GM18498 (cell line): Measurements from ENCODE around the gene PCSK6.
"Not testable (repeated sequence)": the region's sequence is repeated elsewhere in the genome, so short reads cannot be mapped to it uniquely, and the experiment has no call there.

ENCODE experiments used
- ATAC-seq: cut with Tn5 transposase; IDR thresholded peaks from one replicate; pipeline ENCODE4 v1.9.1; 2021; ENCODE audit warnings: mild to moderate bottlenecking, moderate library complexity; ENCODE audit not compliant: unreplicated experiment

The PCSK6 gene

GRCh38 chr15:101293122-101293521, 196.4 kb downstream of the PCSK6 start:
- no peak for ATAC-seq

DNA sequence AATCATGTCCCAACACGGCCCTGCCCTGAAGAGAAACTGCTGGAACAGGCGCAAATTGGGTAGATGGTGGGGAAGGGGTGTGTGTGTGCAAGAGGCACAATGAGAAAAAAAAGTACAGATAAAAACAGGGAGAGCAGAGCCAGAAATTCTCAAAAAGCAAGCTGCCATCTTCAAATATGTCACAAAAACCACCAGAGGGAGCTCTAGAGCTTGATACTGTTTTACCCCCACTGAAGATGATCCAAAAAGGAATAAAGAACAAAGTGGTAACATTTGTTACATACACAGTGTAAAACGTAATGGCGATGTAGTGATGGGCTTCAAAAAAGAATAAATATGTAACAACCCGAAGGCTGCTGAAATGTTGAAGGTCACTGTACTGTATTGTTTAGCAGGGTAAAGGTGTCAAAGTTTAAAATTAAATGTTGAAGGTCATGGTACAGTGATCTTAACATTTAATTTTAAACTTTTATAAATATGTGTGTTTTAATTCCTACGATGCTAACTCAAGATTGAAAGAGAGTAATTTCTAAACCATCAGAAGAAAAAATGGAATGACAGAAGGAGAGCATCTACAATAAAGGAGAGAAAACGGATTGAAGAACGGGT, 200.5 kb downstream of the PCSK6 start:
- no peak for ATAC-seq

GRCh38 chr15:101287342-101287741, 202.2 kb downstream of the PCSK6 start:
- ATAC-seq, result not testable (repeated sequence)

DNA sequence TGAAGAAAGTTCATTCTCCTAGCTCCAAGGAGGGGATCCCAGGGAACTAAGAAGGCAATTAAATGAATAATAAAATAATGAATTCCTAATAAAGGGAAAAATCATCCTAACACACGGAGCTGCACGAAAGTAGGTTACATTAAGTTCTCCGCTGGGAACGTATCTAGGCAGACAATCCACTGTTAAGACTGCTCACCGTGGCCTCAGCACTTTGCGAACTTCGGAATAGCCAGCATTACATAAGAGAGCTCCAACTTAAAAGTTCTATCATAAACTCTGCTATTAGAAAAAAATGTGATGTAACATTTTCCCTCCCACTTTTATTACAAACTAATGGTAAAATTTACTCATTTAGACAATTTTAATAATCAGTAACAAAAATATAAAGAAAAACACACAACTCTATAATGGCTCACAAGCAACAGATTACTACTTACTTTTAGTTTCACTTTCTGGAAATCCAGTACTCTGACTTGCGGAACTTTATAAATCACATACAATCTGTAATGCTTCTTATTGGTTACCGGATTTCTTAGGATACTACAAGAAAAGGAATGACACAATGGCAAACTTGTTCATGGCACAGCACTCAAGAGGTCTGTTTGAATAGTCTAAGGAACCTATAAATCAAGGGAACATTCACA, 202.9 kb downstream of the PCSK6 start:
- ATAC-seq, result no peak

GRCh38 chr15:101283931-101284330, 205.6 kb downstream of the PCSK6 start:
- ATAC-seq, result no peak

GRCh38 chr15:101280007-101280406, 209.5 kb downstream of the PCSK6 start:
- ATAC-seq, result no peak

- ATAC-seq, result no peak
Measured at GRCh38 chr15:101277943-101278564, 211.5 kb downstream of the PCSK6 start.

GRCh38 chr15:101277038-101277822, 212.3 kb downstream of the PCSK6 start, which contains the start of gene SELENOS:
TSS of gene SELENOS (minus strand) at chr15:101277485. CDS start at chr15:101277417, 68 bp downstream.
- ATAC-seq, result peak; percentile 93

DNA sequence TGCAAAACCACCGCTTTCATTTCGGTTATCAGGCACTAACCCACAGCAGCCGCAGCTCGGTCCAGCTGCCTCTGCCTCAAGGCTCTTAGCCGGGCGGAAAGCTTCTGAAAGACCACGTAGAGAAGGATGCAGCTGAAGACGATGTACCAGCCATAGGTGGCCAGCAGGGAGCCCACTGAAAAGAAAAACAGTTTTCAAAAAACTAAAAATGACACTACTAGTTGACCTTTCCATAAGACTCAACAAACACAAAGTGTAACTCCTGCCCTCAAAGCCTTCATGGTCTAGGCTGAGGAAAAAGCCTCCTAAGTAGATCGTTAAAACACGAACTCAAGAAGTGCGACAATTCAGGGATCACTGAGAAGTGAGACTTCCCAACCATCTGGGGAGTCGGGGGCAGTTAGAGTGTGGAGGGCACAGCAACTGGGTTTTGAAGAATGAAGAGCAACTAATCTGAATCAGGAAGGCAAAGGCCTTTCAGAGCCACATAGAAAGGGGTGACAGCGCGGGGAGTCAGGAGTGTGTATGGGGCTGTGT, 212.9 kb downstream of the PCSK6 start:
- ATAC-seq, result peak; percentile 28

GRCh38 chr15:101275018-101275417, 214.5 kb downstream of the PCSK6 start:
- peak; percentile 39 for ATAC-seq

GRCh38 chr15:101273534-101273933, 216.0 kb downstream of the PCSK6 start:
- no peak for ATAC-seq

GRCh38 chr15:101272584-101272983, 216.9 kb downstream of the PCSK6 start:
- no peak for ATAC-seq

GRCh38 chr15:101269479-101270223, 219.9 kb downstream of the PCSK6 start:
- no peak for ATAC-seq

DNA sequence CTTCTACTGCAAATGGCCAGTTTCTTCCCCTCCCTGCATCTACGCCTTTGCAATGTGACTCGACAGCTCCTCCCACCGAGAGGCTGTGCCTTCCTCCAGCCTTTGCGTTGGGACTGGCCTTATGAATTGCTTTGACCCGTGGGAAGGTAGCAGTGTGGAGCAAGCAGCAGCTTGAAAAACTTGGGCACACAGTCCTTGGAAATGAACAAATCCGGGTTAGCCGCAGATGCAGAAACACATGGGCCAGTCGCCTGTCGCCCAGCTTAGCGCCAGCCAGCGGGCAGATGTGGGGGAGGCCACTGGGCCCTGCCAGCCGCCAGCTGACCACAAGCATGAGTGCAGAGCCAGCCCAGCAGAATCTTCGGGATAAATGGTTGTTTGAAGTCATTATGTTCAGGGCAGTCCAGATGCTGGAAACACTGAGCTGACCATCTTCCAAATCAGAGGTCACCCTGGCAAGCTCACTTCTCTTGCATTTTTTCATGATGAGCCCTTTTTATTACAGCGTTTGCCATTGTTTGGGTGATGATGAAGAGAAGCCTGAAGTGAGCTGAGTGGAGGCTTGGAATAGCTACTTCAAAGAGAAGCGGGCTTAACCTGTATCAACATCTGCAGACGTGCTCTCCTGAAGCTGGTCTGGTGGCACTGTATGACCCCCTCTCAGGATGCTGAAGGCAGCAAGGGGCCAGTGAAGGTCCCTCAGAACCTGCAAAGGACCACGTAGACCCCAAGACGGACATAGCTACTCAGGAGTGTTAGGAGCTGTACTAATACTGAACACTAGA, 222.0 kb downstream of the PCSK6 start:
- ATAC-seq, result no peak

DNA sequence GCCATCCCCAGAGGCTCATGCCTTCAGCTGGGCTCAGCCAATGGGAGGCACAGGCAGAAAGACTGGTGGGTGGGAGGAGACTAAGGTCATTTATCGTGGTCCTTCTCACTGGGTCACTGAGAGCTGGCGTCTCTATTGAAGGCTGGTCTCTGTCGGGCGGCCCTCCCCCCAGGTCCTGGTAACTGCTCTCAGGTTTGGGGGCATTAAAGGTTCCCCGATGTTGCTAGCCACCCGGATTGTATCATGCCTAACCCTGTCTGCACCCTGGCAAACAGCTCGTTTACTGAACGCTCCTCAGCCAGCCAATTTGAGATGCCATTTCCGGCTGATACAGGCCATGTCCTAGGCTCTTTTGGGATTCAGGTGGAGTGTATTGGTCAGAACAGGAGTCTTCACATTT, 222.7 kb downstream of the PCSK6 start:
- ATAC-seq, result no peak

- ATAC-seq, result no peak
Measured at GRCh38 chr15:101266034-101266433, 223.5 kb downstream of the PCSK6 start.

DNA sequence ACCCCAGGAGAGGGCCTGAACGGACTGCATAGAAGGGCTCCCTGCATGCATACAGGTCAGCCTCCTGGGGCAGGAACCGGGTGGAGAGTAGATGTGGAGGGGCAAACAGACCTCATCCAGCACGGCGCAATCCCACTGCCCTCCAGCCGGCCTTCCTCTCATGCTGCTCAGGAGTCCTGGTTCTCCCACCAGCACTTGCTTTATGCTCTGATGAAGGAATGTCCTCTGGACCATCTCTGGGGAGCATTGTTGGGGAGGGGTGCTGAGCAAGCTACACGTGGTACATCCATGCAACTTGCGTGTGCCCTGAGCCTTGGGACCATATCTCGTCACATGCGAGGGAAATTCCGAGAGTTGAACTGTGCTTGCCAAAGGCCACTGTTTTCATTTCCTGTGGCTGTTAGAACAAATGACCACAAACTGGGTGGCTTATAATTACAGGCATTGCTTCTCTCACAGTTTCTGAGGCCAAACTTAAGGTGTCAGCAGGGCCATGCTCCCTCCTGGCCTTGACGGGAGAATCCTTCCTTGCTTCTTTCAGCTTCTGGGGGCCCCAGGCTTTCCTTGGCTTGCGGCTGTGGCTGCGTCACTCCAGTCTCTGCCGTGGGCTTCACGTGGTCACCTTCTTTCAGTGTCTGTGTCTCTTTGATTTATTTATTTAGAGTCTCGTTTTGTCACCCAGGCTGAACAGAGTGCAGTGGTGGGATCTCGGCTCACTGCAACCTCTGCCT, 224.4 kb downstream of the PCSK6 start:
- peak; percentile 61 for ATAC-seq

DNA sequence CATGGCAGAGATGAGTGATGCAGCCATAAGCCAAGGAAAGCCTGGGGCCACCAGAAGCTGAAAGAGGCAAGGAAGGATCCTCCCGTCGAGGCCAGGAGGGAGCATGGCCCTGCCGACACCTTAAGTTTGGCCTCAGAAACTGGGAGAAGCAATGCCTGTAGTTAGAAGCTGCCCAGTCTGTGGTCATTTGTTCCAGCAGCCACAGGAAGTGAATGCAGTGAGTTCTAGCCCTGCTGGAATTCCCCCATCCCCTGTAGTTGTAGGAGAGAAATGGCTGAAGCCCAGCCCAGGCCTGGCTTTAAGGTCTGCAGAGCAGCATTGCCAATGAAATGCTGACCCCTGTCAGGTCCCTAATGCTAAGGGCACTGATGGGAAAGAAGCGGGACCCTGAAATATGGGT, 225.5 kb downstream of the PCSK6 start:
- ATAC-seq, result no peak

GRCh38 chr15:101262551-101262950, 227.0 kb downstream of the PCSK6 start:
- ATAC-seq, result no peak
